OCI-LY7 (cell line): ENCODE results near the gene CMTM8. TPM values are rescaled to one million over a fixed set of nuclear protein-coding genes. Genes with fewer than 3 reads are reported as not detected.

Source experiments
- BruUV-seq: library from RNA; stranded (reverse); fragments of 400-500 nt; replicated peaks from 2 replicates; lab custom pipeline; 2021; lab: Mats Ljungman, UMichigan
- CTCF ChIA-PET: fragments of 300-600 bp; sonication (Branson Sonifier 250); formaldehyde crosslinking; loops from one replicate; lab custom pipeline; 2022; ENCODE audit warnings: antibody characterized with exemption; ENCODE audit not compliant: unreplicated experiment; lab: Charles Lee
- POLR2A ChIA-PET: fragments of 300-600 bp; sonication (Branson Sonifier 250); formaldehyde crosslinking; loops from one replicate; lab custom pipeline; 2022; ENCODE audit warnings: antibody characterized with exemption; lab: Charles Lee
- DNase-seq: peaks from one replicate; pipeline ENCODE4 v3.0.0-alpha.2; 2015; ENCODE audit warnings: low spot score
- H2AFZ ChIP-seq: fragments of 200-600 bp; sonication (generic), shearing (Covaris generic); 2 replicates; pipeline ENCODE4 v1.6.1; 2014; ENCODE audit warnings: mild to moderate bottlenecking, antibody characterized with exemption, low read length, moderate library complexity
- H3K27ac ChIP-seq: fragments of 200-600 bp; sonication (generic); 2 replicates; pipeline ENCODE4 v1.5.1; 2014; ENCODE audit warnings: mixed run types, low read depth, mild to moderate bottlenecking, moderate library complexity, low read length, inconsistent platforms; ENCODE audit not compliant: poor library complexity, severe bottlenecking
- H3K36me3 ChIP-seq: fragments of 200-600 bp; sonication (generic); 2 replicates; pipeline ENCODE4 v1.6.1; 2014; ENCODE audit warnings: mild to moderate bottlenecking, antibody characterized with exemption, low read length, moderate library complexity, mixed read lengths; ENCODE audit not compliant: insufficient read depth
- H3K4me1 ChIP-seq: fragments of 200-600 bp; sonication (generic); 2 replicates; pipeline ENCODE4 v1.5.1; 2014; ENCODE audit warnings: mild to moderate bottlenecking, low read length; ENCODE audit not compliant: insufficient read depth, poor library complexity, severe bottlenecking
- H3K4me2 ChIP-seq: fragments of 200-600 bp; sonication (generic); 2 replicates; pipeline ENCODE4 v1.6.1; 2014; ENCODE audit warnings: mild to moderate bottlenecking, low read length
- H3K4me3 ChIP-seq: fragments of 200-600 bp; sonication (generic); 2 replicates; pipeline ENCODE4 v1.5.1; 2014; ENCODE audit warnings: mild to moderate bottlenecking, low read depth, low read length; ENCODE audit not compliant: poor library complexity, severe bottlenecking
- H3K79me2 ChIP-seq: fragments of 200-600 bp; sonication (generic); 2 replicates; pipeline ENCODE4 v1.6.1; 2016; ENCODE audit warnings: low read depth, mild to moderate bottlenecking, low read length, moderate library complexity, mixed read lengths; ENCODE audit not compliant: insufficient read depth
- H3K9me2 ChIP-seq: fragments of 200-600 bp; sonication (generic); 2 replicates; pipeline ENCODE4 v1.6.1; 2016; ENCODE audit warnings: mild to moderate bottlenecking, low read length, mixed read lengths; ENCODE audit not compliant: insufficient read depth
- H3K9me3 ChIP-seq: fragments of 200-600 bp; sonication (generic); 2 replicates; pipeline ENCODE4 v1.6.1; 2014; ENCODE audit warnings: mild to moderate bottlenecking, mixed run types, low read length, mixed read lengths
- H4K20me1 ChIP-seq: fragments of 200-600 bp; sonication (generic); 2 replicates; pipeline ENCODE4 v1.6.1; 2014; ENCODE audit warnings: mild to moderate bottlenecking, antibody characterized with exemption, low read length, moderate library complexity, mixed read lengths; ENCODE audit not compliant: insufficient read depth
- EZH2phosphoT487 ChIP-seq: fragments of 200-600 bp; sonication (generic); IDR thresholded peaks from 2 replicates; pipeline ENCODE4 v1.6.1; 2018; ENCODE audit warnings: low read depth, borderline replicate concordance, mild to moderate bottlenecking, mixed run types, antibody characterized with exemption, low read length, moderate library complexity, mixed read lengths
- intact Hi-C: fragments of 100-400 bp; cut with micrococcal nuclease; formaldehyde crosslinking; loops from one replicate; pipeline ENCODE4 v1.10.0; 2022; ENCODE audit not compliant: unreplicated experiment
- total RNA-seq, 2 experiments: library from RNA; depleted of rRNA in 1 of 2; stranded (reverse); fragments of >200 nt in 1 of 2; shearing (Covaris generic) in 1 of 2; gene quantifications; 2 replicates each; pipeline ENCODE4 v1.2.3, GENCODE V29; 2014 to 2022
- TF ChIP-seq, protein P1 (sequence below): fragments of 200-600 bp; sonication (generic); conservative IDR thresholded peaks from 2 replicates; pipeline ENCODE4 v1.5.1; 2014; ENCODE audit warnings: mild to moderate bottlenecking, antibody characterized with exemption, low read length, moderate library complexity, mixed read lengths

Gene CMTM8
- total RNA-seq, 2 experiments from 2014 or later: 1.5 to 3.0 TPM

DNA sequence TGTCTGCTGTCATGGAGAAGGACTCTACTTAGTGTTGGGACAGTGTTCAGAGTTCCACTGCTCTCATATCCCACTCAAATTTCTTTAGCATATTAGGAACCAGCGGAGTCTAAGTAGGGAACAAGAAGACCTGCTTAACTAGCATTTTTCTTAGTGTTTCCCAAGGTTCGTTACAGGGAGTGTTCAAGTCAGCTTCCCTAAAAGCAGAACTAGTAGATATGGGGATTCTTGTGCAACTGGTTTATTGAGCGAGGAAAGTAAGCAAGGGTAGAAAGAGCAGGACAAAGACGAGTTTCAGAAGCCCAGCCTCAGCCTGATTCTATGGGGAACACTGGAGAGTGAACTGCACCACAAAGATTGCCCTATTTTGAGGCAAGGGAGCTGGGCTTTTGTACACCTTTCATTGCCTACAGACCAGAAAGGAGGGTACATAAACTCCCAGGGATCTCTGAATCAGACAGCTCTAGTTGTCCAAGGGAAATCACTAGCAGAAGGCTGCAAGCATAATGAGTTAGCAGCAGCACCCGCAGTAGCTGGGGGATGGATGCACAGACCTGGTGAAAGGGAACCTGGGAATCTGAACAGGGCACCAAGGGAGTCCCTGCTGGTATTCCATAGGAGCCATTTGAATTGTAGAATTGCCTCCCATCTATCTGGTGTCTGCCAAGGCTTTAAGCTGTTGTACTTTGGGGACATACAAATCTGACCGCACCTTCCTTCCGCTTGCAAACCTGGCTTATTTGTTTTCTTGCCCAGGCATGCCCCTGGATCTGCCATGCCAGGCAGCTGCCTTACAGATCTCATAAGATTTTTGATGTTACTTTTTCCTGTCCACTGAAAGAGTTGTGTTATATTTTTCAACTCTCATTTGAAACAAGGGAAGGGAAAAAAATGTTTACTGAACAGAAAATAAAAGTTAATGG is 168.3 kb downstream of the CMTM8 start:
- DNase-seq: no peak
- Histone ChIP-seq H3K4me2 (no peak overlapping the region), H3K79me2 (peaks cover 15% of the 10 kb centered on the region; the same call in 1 of the 2 replicates), H3K27ac (no peak overlapping the region), H4K20me1 (no peaks in the 10 kb centered on the region), H3K4me3 (no peak overlapping the region), H3K36me3 (no peaks in the 10 kb centered on the region), H3K9me3 (no peaks in the 10 kb centered on the region), H3K4me1 (peaks cover 22% of the 10 kb centered on the region), H3K9me2 (no peaks in the 10 kb centered on the region), H2AFZ (no peak overlapping the region)
- BruUV-seq: no TSS peak
- ChIA-PET CTCF (no interaction called here), POLR2A (no interaction called here)
- no peak for TF ChIP-seq EZH2phosphoT487
- TF ChIP-seq, protein P1, sequence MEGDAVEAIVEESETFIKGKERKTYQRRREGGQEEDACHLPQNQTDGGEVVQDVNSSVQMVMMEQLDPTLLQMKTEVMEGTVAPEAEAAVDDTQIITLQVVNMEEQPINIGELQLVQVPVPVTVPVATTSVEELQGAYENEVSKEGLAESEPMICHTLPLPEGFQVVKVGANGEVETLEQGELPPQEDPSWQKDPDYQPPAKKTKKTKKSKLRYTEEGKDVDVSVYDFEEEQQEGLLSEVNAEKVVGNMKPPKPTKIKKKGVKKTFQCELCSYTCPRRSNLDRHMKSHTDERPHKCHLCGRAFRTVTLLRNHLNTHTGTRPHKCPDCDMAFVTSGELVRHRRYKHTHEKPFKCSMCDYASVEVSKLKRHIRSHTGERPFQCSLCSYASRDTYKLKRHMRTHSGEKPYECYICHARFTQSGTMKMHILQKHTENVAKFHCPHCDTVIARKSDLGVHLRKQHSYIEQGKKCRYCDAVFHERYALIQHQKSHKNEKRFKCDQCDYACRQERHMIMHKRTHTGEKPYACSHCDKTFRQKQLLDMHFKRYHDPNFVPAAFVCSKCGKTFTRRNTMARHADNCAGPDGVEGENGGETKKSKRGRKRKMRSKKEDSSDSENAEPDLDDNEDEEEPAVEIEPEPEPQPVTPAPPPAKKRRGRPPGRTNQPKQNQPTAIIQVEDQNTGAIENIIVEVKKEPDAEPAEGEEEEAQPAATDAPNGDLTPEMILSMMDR: no peak
- intact Hi-C loops: no loop called here

DNA sequence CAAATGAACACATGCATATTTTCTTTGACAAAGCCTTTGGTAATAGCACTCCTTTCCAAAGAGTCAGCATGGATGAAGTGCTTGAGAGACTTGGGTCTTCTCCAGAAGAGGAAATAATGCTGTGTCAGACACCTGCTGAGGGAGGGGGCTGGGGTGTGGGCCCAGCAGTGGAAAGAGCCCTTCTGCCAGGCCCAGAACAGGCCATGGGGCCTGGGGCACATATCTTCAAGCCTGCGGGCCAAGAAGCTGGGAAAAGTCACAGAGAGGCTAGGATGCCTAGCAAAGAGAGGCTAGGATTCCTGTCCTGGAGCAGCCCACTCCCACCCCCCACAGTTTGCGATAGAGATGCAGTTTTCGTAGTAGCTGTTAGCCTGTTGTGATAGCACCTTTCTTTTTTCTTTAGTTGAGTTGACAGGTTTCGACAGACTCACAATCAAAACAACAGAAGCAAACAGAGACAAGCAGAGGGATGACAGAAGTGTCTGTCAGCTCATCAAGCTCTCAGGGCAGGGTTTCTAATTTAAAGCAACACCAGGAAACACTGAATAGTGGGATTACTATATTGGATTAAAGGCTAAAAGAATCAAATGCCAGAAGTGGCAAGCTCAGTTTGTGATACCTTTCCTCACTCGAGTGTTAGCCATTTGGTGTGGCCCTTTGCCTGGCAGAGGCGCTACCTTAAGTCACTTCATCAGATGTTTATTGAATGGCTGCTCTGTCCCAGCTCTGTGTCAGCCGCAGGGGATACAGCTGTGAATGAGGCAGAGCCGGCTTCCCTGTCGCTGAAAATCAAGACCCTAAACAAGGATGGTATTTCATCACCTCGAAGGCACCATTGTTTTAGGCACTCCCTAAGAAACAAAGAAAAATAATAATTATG is 172.1 kb downstream of the CMTM8 start:
- intact Hi-C loops: no loop called here
- no peaks in the 10 kb centered on the region for H3K79me2 ChIP-seq

More for the DNA sequence above, 172.1 kb downstream of the CMTM8 start:
- Histone ChIP-seq H3K4me2 (no peak overlapping the region), H3K27ac (no peak overlapping the region), H2AFZ (no peak overlapping the region), H3K36me3 (no peaks in the 10 kb centered on the region), H4K20me1 (no peaks in the 10 kb centered on the region), H3K9me2 (no peaks in the 10 kb centered on the region), H3K9me3 (no peaks in the 10 kb centered on the region), H3K4me3 (no peak overlapping the region), H3K4me1 (peaks cover 16% of the 10 kb centered on the region)
- no TSS peak for BruUV-seq
- DNase-seq: no peak
- CTCF ChIA-PET: no interaction called here
- POLR2A ChIA-PET: interaction anchor here (0.6 to 1.8 kb wide), 5 partner anchors 10 to 366 kb away, joined by 3 to 8 read pairs (median 3); no protein-coding TSS in a partner anchor
- TF ChIP-seq, protein P1: no peak
- TF ChIP-seq EZH2phosphoT487: no peak
